H1 (cell line): ENCODE measurements around the gene HDAC10. TPM values are rescaled to one million over a fixed set of nuclear protein-coding genes. Genes with fewer than 3 reads are reported as not detected.

Experiments
- CTCF ChIA-PET: fragments of 300-600 bp; sonication (Branson Sonifier 250); formaldehyde crosslinking; loops from one replicate; lab custom pipeline; 2021; ENCODE audit not compliant: partially characterized antibody; lab: Charles Lee
- POLR2A ChIA-PET: fragments of 300-600 bp; sonication (Branson Sonifier 250); formaldehyde crosslinking; loops from one replicate; lab custom pipeline; 2021; ENCODE audit warnings: inconsistent platforms; ENCODE audit not compliant: partially characterized antibody; lab: Charles Lee
- DNase-seq, 2 experiments: peaks; one replicate each; pipeline versions ENCODE4 v3.0.0 to v3.0.0-alpha.2; 2010 to 2022; ENCODE audit warnings: low spot score in 2 of 2, low read depth in 1 of 2, mixed read lengths in 1 of 2
- FAIRE-seq: peaks from 2 replicates; lab custom pipeline; 2011; peaks lifted over from hg19 to GRCh38; lab: Jason Lieb, UNC
- H2AFZ ChIP-seq: 2 replicates; pipeline ENCODE4 v1.8.1; 2012; ENCODE audit warnings: low read length, inconsistent platforms
- H2AK5ac ChIP-seq: 2 replicates; pipeline ENCODE4 v1.6.1; 2013; ENCODE audit warnings: low read depth, low read length
- H2BK120ac ChIP-seq: replicated peaks from 2 replicates; pipeline ENCODE3; 2013; ENCODE audit warnings: low read depth, low read length, inconsistent platforms
- H2BK12ac ChIP-seq: 2 replicates; pipeline ENCODE4 v1.6.1; 2013; ENCODE audit warnings: low read depth, low read length
- H2BK15ac ChIP-seq: 2 replicates; pipeline ENCODE4 v1.6.1; 2013; ENCODE audit warnings: low read length
- H2BK20ac ChIP-seq: 2 replicates; pipeline ENCODE4 v1.6.1; 2013; ENCODE audit warnings: low read length
- H2BK5ac ChIP-seq: 2 replicates; pipeline ENCODE4 v1.6.1; 2013; ENCODE audit warnings: low read depth, low read length
- H3K14ac ChIP-seq: 2 replicates; pipeline ENCODE4 v1.6.1; 2013; ENCODE audit warnings: inconsistent platforms; ENCODE audit not compliant: insufficient read length
- H3K18ac ChIP-seq: 2 replicates; pipeline ENCODE4 v1.6.1; 2013; ENCODE audit warnings: low read length; ENCODE audit errors: extremely low read depth
- H3K23ac ChIP-seq: 2 replicates; pipeline ENCODE4 v1.6.1; 2013; ENCODE audit warnings: inconsistent platforms; ENCODE audit not compliant: insufficient read length
- H3K23me2 ChIP-seq: 2 replicates; pipeline ENCODE4 v1.6.1; 2013; ENCODE audit warnings: low read depth, low read length
- H3K27ac ChIP-seq: 2 replicates; pipeline ENCODE4 v1.6.1; 2011; ENCODE audit warnings: low read depth, low read length, inconsistent platforms
- H3K27me3 ChIP-seq, 4 experiments: replicated peaks in 1 of 4; 1 replicate in 1 of 4; 2 replicates in 3 of 4; pipeline versions ENCODE4 v1.6.1 to v1.8.1; 2011 to 2013; ENCODE audit warnings: low read length in 3 of 4, mild to moderate bottlenecking in 3 of 4, inconsistent platforms in 2 of 4, mixed read lengths in 2 of 4, moderate library complexity in 1 of 4; ENCODE audit not compliant: control insufficient read depth in 3 of 4, insufficient read depth in 3 of 4; ENCODE audit errors: extremely low read depth in 1 of 4
- H3K36me3 ChIP-seq, 4 experiments: 2 replicates each; pipeline versions ENCODE4 v1.6.1 to v1.8.1; 2011 to 2013; ENCODE audit warnings: mild to moderate bottlenecking in 4 of 4, low read length in 3 of 4, moderate library complexity in 2 of 4, control low read depth in 1 of 4, inconsistent platforms in 1 of 4; ENCODE audit not compliant: insufficient read depth in 4 of 4, control insufficient read depth in 2 of 4
- H3K4ac ChIP-seq: replicated peaks from 2 replicates; pipeline ENCODE3; 2013; ENCODE audit warnings: low read length, low read depth, mixed read lengths, inconsistent platforms; ENCODE audit not compliant: insufficient read length
- H3K4me1 ChIP-seq, 4 experiments: replicated peaks in 1 of 4; 1 replicate in 1 of 4; 2 replicates in 3 of 4; pipeline versions ENCODE4 v1.6.1 to v1.8.1; 2011 to 2013; ENCODE audit warnings: low read length in 3 of 4, inconsistent platforms in 2 of 4, mixed read lengths in 1 of 4; ENCODE audit not compliant: insufficient read depth in 4 of 4, control insufficient read depth in 3 of 4
- H3K4me2 ChIP-seq, 2 experiments: 2 replicates each; pipeline versions ENCODE4 v1.6.1 to v1.8.1; 2011 to 2013; ENCODE audit warnings: low read depth in 2 of 2, low read length in 2 of 2, control low read depth in 1 of 2, inconsistent platforms in 1 of 2, mild to moderate bottlenecking in 1 of 2; ENCODE audit not compliant: insufficient read depth in 1 of 2
- H3K4me3 ChIP-seq, 4 experiments: fragments of 200-600, 300-600 bp in 1 of 4; sonication (generic), shearing (Covaris generic), sonication (Bioruptor Twin) in 1 of 4; 2 replicates each; pipeline versions ENCODE4 v1.5.1 to v1.8.1; 2011 to 2016; ENCODE audit warnings: low read length in 4 of 4, low read depth in 3 of 4, control low read depth in 2 of 4, inconsistent platforms in 2 of 4, mild to moderate bottlenecking in 2 of 4, mixed read lengths in 1 of 4, moderate library complexity in 1 of 4; ENCODE audit not compliant: insufficient read depth in 2 of 4; ENCODE audit errors: extremely low read depth in 1 of 4
- H3K56ac ChIP-seq: replicated peaks from 2 replicates; pipeline ENCODE3; 2013; ENCODE audit warnings: low read depth, mild to moderate bottlenecking, mixed read lengths, low read length, inconsistent platforms; ENCODE audit not compliant: insufficient read length
- H3K79me1 ChIP-seq: 2 replicates; pipeline ENCODE4 v1.6.1; 2013; ENCODE audit warnings: low read depth, low read length, control low read depth
- H3K79me2 ChIP-seq, 2 experiments: 2 replicates each; pipeline versions ENCODE4 v1.6.1 to v1.8.1; 2012 to 2013; ENCODE audit warnings: low read length in 2 of 2, mild to moderate bottlenecking in 2 of 2, inconsistent platforms in 1 of 2; ENCODE audit not compliant: insufficient read depth in 2 of 2, control insufficient read depth in 1 of 2
- H3K9ac ChIP-seq, 4 experiments: replicated peaks in 1 of 4; 1 replicate in 1 of 4; 2 replicates in 3 of 4; pipeline versions ENCODE4 v1.6.1 to v1.8.1; 2011 to 2013; ENCODE audit warnings: low read depth in 3 of 4, low read length in 3 of 4, control low read depth in 2 of 4, mild to moderate bottlenecking in 2 of 4, moderate library complexity in 2 of 4, inconsistent platforms in 1 of 4; ENCODE audit errors: extremely low read depth in 1 of 4
- H3K9me3 ChIP-seq, 2 experiments: 2 replicates each; pipeline versions ENCODE4 v1.6.1 to v1.8.1; 2012 to 2013; ENCODE audit warnings: mild to moderate bottlenecking in 2 of 2, moderate library complexity in 2 of 2, control low read depth in 1 of 2, inconsistent platforms in 1 of 2, low read depth in 1 of 2, low read length in 1 of 2, mixed read lengths in 1 of 2; ENCODE audit not compliant: insufficient read depth in 2 of 2
- H4K20me1 ChIP-seq, 2 experiments: replicated peaks in 1 of 2; 2 replicates each; pipeline versions ENCODE3 to v1.8.1; 2011 to 2013; ENCODE audit warnings: inconsistent platforms in 2 of 2, low read length in 2 of 2, mild to moderate bottlenecking in 1 of 2; ENCODE audit not compliant: insufficient read depth in 2 of 2, control insufficient read depth in 1 of 2
- H4K5ac ChIP-seq: 2 replicates; pipeline ENCODE4 v1.6.1; 2013; ENCODE audit warnings: low read length, low read depth, mixed read lengths, inconsistent platforms; ENCODE audit not compliant: insufficient read length
- H4K8ac ChIP-seq: 2 replicates; pipeline ENCODE4 v1.8.0; 2013; ENCODE audit warnings: mild to moderate bottlenecking, moderate library complexity, low read length, inconsistent platforms; ENCODE audit not compliant: insufficient read depth; ENCODE audit errors: extremely low read depth
- H4K91ac ChIP-seq: replicated peaks from 2 replicates; pipeline ENCODE3; 2013; ENCODE audit warnings: low read length, mixed read lengths, inconsistent platforms; ENCODE audit not compliant: insufficient read length
- KDM1A ChIP-seq: fragments of 200-600, 300-600 bp; sonication (generic); IDR thresholded peaks from 2 replicates; pipeline ENCODE4 v1.7.1; 2016; ENCODE audit warnings: mild to moderate bottlenecking, low read length, borderline replicate concordance
- TAF1 ChIP-seq: IDR thresholded peaks from 2 replicates; pipeline ENCODE4 v1.6.1; 2011; ENCODE audit warnings: mild to moderate bottlenecking, low read depth, low read length
- WGBS, 2 experiments: shearing (Covaris generic) in 1 of 2; methylation state at CpG; one replicate each; pipeline versions ENCODE4 v1.1.6 to v1.1.7; 2013 to 2015; ENCODE audit warnings: low lambda C conversion rate in 2 of 2, mixed read lengths in 2 of 2, inconsistent platforms in 1 of 2, low coverage in 1 of 2, missing lambda C conversion rate in 1 of 2; ENCODE audit not compliant: insufficient replicate concordance in 2 of 2, insufficient coverage in 1 of 2, insufficient read length in 1 of 2; ENCODE audit errors: extremely low coverage in 1 of 2, missing lambda C conversion rate in 1 of 2; 5-methylcytosine and 5-hydroxymethylcytosine counted together
- polyA plus RNA-seq, 7 experiments: library from polyadenylated mRNA; depleted of rRNA in 3 of 7; stranded (reverse) in 5 of 7; unstranded in 2 of 7; fragments of >200 nt in 5 of 7; fragments of 200-250 nt in 2 of 7; gene quantifications; 1 replicate in 5 of 7; 2 replicates in 1 of 7; 4 replicates in 1 of 7; pipeline versions ENCODE4 v1.2.1 to v1.2.3, GENCODE V29; 2011 to 2013; ENCODE audit warnings: missing spikeins in 2 of 7, mixed read lengths in 2 of 7
- total RNA-seq: library from RNA; stranded (reverse); fragmentation: NEBNext Ultra II Directional; extraction: Animal tissue kit (Norgen Biotek cat#: 25700); gene quantifications from 2 replicates; pipeline ENCODE4 v1.2.1, GENCODE V29; 2021
- TF ChIP-seq, protein P1 (sequence below): IDR thresholded peaks from 2 replicates; pipeline ENCODE4 v1.6.1; 2012; ENCODE audit warnings: inconsistent platforms

HDAC10 gene
- total and polyA plus RNA-seq, 2 of the 8 experiments (the other 6 are each of a cell fraction or from before 2014, with no cell fraction given): 11.2 to 26.4 TPM

DNA sequence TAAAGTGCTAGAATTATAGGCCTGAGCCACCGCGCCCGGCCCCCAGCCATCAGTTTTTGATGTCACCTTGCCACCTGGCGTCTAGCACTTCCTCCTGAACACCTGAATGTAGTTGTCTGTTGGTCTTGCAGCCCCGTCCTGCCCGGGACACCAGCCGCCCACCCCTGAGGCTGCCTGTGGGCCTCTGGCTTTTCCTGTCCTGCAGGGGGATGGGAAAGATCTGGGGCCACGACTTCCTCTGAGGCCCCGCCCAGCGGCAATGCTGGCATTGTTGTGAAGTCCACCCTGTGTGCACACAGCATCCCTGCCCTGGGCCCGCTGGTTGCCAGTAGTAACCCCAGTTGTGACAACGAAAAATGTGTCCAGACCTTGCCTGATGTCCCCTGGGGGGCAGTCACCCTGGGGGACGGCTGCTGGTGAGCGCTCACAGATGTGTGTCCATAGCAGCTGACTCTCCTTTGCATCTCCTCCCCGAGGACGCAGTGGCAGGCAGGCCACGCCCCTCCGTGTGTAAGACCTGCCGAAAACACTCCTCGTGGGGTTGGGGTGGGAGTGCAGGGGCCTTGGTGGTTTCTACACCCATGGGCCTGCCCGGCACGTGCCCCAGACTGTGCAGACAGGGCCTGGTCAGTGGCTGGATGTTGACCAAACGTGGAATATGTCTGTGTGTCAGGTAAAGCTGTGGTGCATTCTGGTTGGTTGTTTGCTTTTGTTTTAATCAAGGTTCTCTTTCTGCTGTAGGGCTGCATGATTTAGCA, 43.5 kb downstream of the HDAC10 start:
- Histone ChIP-seq H3K23me2 (no peaks in the 10 kb centered on the region), H2BK5ac (0 out of 2 replicates have a peak overlapping the region, but pooled peaks have one; percentile 16), H4K5ac (no peak overlapping the region), H2AK5ac (no peak overlapping the region), H3K4me1 (peaks cover 0 to 3% (median 1%) of the 10 kb centered on the region in 4 experiments; a peak in 2 of 7 replicates), H3K9ac (no peak overlapping the region), H4K91ac (no peak overlapping the region), H3K36me3 (peaks cover 3 to 25% (median 18%) of the 10 kb centered on the region in 4 experiments; a peak in 7 of 8 replicates), H4K20me1 (peaks cover 6 to 28% of the 10 kb centered on the region in 2 experiments), H4K8ac (no peak overlapping the region), H3K18ac (no peak overlapping the region), H3K9me3 (no peaks in the 10 kb centered on the region), H3K4me3 (no peak overlapping the region), H3K56ac (no peak overlapping the region), H2BK120ac (no peak overlapping the region), H3K27ac (no peak overlapping the region), H2BK15ac (no peak overlapping the region), H3K14ac (no peak overlapping the region), H2BK20ac (no peak overlapping the region), H3K79me2 (peaks cover 0 to 11% of the 10 kb centered on the region in 2 experiments; a peak in 1 of 4 replicates), H2BK12ac (no peak overlapping the region), H3K27me3 (no peaks in the 10 kb centered on the region), H3K4ac (no peak overlapping the region), H3K23ac (no peak overlapping the region), H2AFZ (no peak overlapping the region), H3K79me1 (peaks cover 5% of the 10 kb centered on the region; the same call in 1 of the 2 replicates), H3K4me2 (no peak overlapping the region)
- CTCF ChIA-PET: interaction anchor here (0.7 to 7.0 kb wide), 17 partner anchors 11 to 224 kb away, joined by 3 to 83 read pairs (median 4); partner anchors contain the start of gene PANX2
- TF ChIP-seq KDM1A (no peak), TAF1 (no peak)
- TF ChIP-seq, protein P1, sequence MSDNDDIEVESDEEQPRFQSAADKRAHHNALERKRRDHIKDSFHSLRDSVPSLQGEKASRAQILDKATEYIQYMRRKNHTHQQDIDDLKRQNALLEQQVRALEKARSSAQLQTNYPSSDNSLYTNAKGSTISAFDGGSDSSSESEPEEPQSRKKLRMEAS: no peak
- DNase-seq: no peak
- POLR2A ChIA-PET: interaction anchor here (0.9 to 2.0 kb wide), 3 partner anchors 8 to 23 kb away, joined by 3 to 10 read pairs (median 4); no protein-coding TSS in a partner anchor
- 86% methylated on average over 23 of the region's 23 CpGs; no CpG with 5 or more reads in 1 of the 2 experiments for WGBS, 2 experiments
- no peak for FAIRE-seq
